AG20443 (cell line): ENCODE results near the gene MMP7.
A peak's percentile ranks its signal among the peaks of the same experiment; 100 is the strongest.
"Not testable (repeated sequence)": the region's sequence is repeated elsewhere in the genome, so short reads cannot be mapped to it uniquely, and the experiment has no call there.

Experiments used
- DNase-seq: peaks from one replicate; pipeline ENCODE4 v3.0.0; 2012; ENCODE audit warnings: low spot score, mixed read lengths

Gene MMP7

GRCh38 chr11:102538932-102539331 is 8.4 kb upstream of the MMP7 start:
- no peak for DNase-seq

GRCh38 chr11:102534261-102534872 is 3.8 kb upstream of the MMP7 start:
- no peak for DNase-seq

GRCh38 chr11:102528618-102529017 is 1.9 kb downstream of the MMP7 start:
- no peak for DNase-seq

GRCh38 chr11:102527684-102528083 is 2.9 kb downstream of the MMP7 start:
- no peak for DNase-seq

- DNase-seq: no peak
Observed at GRCh38 chr11:102527041-102527440, 3.5 kb downstream of the MMP7 start.

GRCh38 chr11:102523887-102524286 is 6.7 kb downstream of the MMP7 start:
- DNase-seq: no peak

GRCh38 chr11:102523189-102523570 is 7.4 kb downstream of the MMP7 start:
- DNase-seq: no peak

GRCh38 chr11:102522312-102523188 is 8.0 kb downstream of the MMP7 start:
- DNase-seq: no peak

GRCh38 chr11:102521121-102521520 is 9.4 kb downstream of the MMP7 start:
- no peak for DNase-seq

GRCh38 chr11:102520514-102520913 is 10.0 kb downstream of the MMP7 start:
- DNase-seq: no peak

GRCh38 chr11:102518296-102519094 is 12.1 kb downstream of the MMP7 start:
- peak; percentile 13 for DNase-seq

- no peak for DNase-seq
Observed at GRCh38 chr11:102517670-102518069, 12.9 kb downstream of the MMP7 start.

- DNase-seq: no peak
Observed at GRCh38 chr11:102516179-102516578, 14.4 kb downstream of the MMP7 start.

GRCh38 chr11:102513869-102514268 is 16.7 kb downstream of the MMP7 start:
- DNase-seq: peak; percentile 20

- DNase-seq: no peak
Observed at GRCh38 chr11:102510439-102511135, 20.0 kb downstream of the MMP7 start.

GRCh38 chr11:102502831-102503230 is 27.7 kb downstream of the MMP7 start:
- not testable (repeated sequence) for DNase-seq

- DNase-seq: no peak
Observed at GRCh38 chr11:102500829-102501228, 29.7 kb downstream of the MMP7 start.

GRCh38 chr11:102499931-102500330 is 30.6 kb downstream of the MMP7 start:
- no peak for DNase-seq

- DNase-seq: no peak
Observed at GRCh38 chr11:102499151-102499550, 31.4 kb downstream of the MMP7 start.

GRCh38 chr11:102497061-102497460 is 33.5 kb downstream of the MMP7 start:
- peak; percentile 25 for DNase-seq

GRCh38 chr11:102495161-102496042 is 35.1 kb downstream of the MMP7 start:
- peak; percentile 69 for DNase-seq
